Mucosa of rectum (tissue), 2 donors: ENCODE data around the gene CLASP1.
"Not testable (repeated sequence)": the region's sequence is repeated elsewhere in the genome, so short reads cannot be mapped to it uniquely, and the experiment has no call there.

Experiments used
- H3K27ac ChIP-seq, 2 donors: one replicate each; pipeline ENCODE4 v1.7.0; 2013; ENCODE audit warnings: inconsistent platforms in 2 of 2, low read depth in 2 of 2, low read length in 2 of 2
- H3K27me3 ChIP-seq, 2 donors: one replicate each; pipeline ENCODE4 v1.7.0; 2013; ENCODE audit warnings: low read length in 2 of 2; ENCODE audit not compliant: control insufficient read depth in 2 of 2, insufficient read depth in 2 of 2
- H3K36me3 ChIP-seq, 2 donors: one replicate each; pipeline ENCODE4 v1.7.0; 2013; ENCODE audit warnings: low read length in 2 of 2; ENCODE audit not compliant: control insufficient read depth in 2 of 2, insufficient read depth in 2 of 2
- H3K4me1 ChIP-seq, 2 donors: one replicate each; pipeline ENCODE4 v1.7.0; 2013; ENCODE audit warnings: low read length in 2 of 2, mild to moderate bottlenecking in 1 of 2; ENCODE audit not compliant: control insufficient read depth in 2 of 2, insufficient read depth in 2 of 2
- H3K4me3 ChIP-seq, 2 donors: one replicate each; pipeline ENCODE4 v1.7.0; 2013; ENCODE audit warnings: low read length in 2 of 2
- H3K9ac ChIP-seq, 2 donors: one replicate each; pipeline ENCODE4 v1.7.0; 2013; ENCODE audit warnings: low read length in 2 of 2, low read depth in 1 of 2, mild to moderate bottlenecking in 1 of 2
- H3K9me3 ChIP-seq, 2 donors: one replicate each; pipeline ENCODE4 v1.7.0; 2013; ENCODE audit warnings: low read length in 2 of 2; ENCODE audit not compliant: control insufficient read depth in 2 of 2
- donor health status: healthy.
- donor health status: Normal muscosa, but diverticular disease.

CLASP1 gene

DNA sequence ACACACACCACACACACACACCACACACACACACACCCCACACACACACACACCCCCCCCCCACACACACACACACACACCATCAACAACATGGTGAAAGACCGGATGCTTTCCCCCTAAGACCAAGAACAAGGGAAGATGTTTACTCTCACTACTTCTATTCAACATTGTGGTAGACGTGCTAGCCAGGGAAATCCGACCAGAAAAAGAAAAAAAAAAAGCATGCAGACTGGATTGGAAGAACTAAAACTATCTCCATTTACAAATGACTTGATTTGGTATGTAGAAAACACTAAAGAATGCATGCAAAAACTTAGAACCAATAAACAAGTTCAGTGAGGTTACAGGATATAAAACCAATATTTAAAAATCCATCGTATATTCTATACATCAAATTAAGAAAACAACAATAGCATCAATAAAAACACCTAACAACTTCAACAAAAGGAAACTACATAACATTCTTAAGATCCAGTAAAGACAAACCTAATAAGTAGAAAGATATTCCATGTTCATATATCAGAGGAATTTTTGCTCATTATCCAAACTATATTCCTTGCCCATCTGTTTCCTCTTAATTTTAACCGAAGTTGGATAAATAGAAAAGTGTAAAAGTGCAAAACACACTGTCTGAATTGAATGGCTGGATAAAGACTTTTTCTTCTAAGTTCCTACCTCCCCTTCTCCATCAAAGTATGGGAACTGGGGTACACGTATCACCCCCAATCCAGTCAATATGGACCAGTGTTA, 170.1 kb downstream of the CLASP1 start:
- Histone ChIP-seq H3K4me3 (no peak overlapping the region), H3K27me3 (no peaks in the 10 kb centered on the region), H3K4me1 (peaks cover 4 to 7% of the 10 kb centered on the region in 2 donors), H3K27ac (no peak overlapping the region), H3K9ac (no peak overlapping the region), H3K9me3 (no peaks in the 10 kb centered on the region), H3K36me3 (peaks cover 0 to 5% of the 10 kb centered on the region in 2 donors)

GRCh38 chr2:121478358-121478995, 170.8 kb downstream of the CLASP1 start:
- not testable (repeated sequence) for H3K27ac ChIP-seq, H3K36me3 ChIP-seq, H3K9ac ChIP-seq, H3K4me3 ChIP-seq, H3K9me3 ChIP-seq, H3K4me1 ChIP-seq, H3K27me3 ChIP-seq

GRCh38 chr2:121476684-121477083, 172.6 kb downstream of the CLASP1 start:
- Histone ChIP-seq H3K4me1 (peaks cover 4 to 7% of the 10 kb centered on the region in 2 donors), H3K27ac (no peak overlapping the region), H3K9me3 (no peaks in the 10 kb centered on the region), H3K36me3 (no peaks in the 10 kb centered on the region), H3K9ac (no peak overlapping the region), H3K4me3 (no peak overlapping the region), H3K27me3 (no peaks in the 10 kb centered on the region)

GRCh38 chr2:121475811-121476571, 173.3 kb downstream of the CLASP1 start:
- no peak overlapping the region for H3K9ac ChIP-seq
- H3K36me3 ChIP-seq: peaks cover 0 to 2% of the 10 kb centered on the region in 2 donors
- no peaks in the 10 kb centered on the region for H3K27me3 ChIP-seq
- H3K4me1 ChIP-seq: peaks cover 4 to 7% of the 10 kb centered on the region in 2 donors
- H3K4me3 ChIP-seq: no peak overlapping the region
- H3K9me3 ChIP-seq: no peaks in the 10 kb centered on the region
- H3K27ac ChIP-seq: no peak overlapping the region

GRCh38 chr2:121473512-121473911, 175.8 kb downstream of the CLASP1 start:
- Histone ChIP-seq H3K27me3 (no peaks in the 10 kb centered on the region), H3K9me3 (no peaks in the 10 kb centered on the region), H3K4me1 (no peaks in the 10 kb centered on the region), H3K27ac (no peak overlapping the region), H3K9ac (no peak overlapping the region), H3K4me3 (no peak overlapping the region), H3K36me3 (peaks cover 12 to 15% of the 10 kb centered on the region in 2 donors)

DNA sequence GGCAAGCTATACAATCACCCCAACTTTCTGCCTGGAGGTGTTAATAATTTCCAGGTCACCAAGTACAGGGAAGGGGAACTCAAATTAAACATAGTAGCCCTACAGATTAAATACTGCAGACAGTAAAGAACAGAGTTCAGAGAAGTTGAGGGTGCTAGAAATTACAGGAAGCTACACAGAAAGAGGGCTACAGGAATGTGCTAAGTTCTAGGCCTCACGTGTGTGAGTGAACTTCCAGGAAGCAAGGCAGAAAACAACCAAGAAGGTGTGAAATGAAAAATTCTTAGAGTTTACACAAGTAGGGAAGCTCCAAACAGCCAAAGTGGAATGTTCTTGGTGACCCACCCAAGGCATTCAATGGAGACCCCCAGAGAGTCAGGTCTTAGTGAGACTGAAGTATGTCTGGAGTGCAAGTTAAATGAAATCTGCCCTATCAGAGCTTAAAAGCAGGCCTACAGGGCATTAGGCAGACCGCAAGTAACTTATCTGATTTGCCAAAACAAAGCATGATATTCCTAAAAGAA, 176.7 kb downstream of the CLASP1 start:
- H3K4me1 ChIP-seq: no peaks in the 10 kb centered on the region
- H3K27ac ChIP-seq: no peak overlapping the region
- H3K36me3 ChIP-seq: peaks cover 21% of the 10 kb centered on the region in 2 donors
- H3K9me3 ChIP-seq: no peaks in the 10 kb centered on the region
- H3K9ac ChIP-seq: no peak overlapping the region
- H3K27me3 ChIP-seq: no peaks in the 10 kb centered on the region
- H3K4me3 ChIP-seq: no peak overlapping the region

DNA sequence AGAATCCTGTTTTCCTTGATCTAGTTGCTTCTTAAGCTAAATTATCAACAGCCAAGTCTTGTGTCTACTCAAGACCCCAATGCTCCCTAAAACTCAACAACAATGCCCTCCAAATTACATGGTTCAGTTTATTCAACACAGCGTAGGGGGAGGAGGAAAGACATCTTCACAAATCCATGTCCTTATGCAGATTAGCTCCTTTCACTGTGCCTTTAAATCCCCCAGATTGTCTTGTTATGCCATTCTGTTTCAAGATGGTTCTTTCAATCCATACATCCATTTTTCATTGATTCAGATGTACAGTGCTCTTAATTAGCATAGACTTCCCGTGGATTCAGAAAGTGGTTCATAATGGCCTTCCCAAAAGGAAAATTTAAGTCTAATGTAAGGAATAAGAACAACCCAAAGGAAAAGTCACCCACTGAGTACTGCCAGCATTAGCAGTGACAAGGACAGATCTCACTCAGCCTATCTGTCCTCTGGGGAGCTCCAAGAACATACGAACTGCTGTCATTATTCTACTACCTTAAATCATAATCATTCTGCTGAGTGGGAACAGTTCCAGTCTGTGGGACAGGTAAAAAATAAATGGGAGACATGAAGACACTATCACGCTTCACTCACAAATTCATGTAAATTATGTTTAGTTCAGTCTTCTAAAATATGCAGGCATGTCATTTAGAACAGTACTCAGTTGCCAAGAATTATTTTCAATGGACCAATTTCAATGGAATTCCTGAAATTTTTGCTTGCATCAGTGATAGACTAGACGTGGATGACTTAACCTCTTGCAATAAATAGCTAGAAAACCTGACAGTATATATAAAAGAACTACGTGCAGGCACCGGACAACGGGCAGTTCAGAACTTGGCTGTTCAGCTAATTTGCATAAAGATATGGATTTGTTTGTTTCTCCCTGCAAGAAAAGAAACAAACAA, 177.5 kb downstream of the CLASP1 start:
- Histone ChIP-seq H3K27ac (no peak overlapping the region), H3K27me3 (no peaks in the 10 kb centered on the region), H3K4me1 (no peaks in the 10 kb centered on the region), H3K9me3 (no peaks in the 10 kb centered on the region), H3K4me3 (no peak overlapping the region), H3K36me3 (peaks cover 21 to 27% of the 10 kb centered on the region in 2 donors), H3K9ac (no peak overlapping the region)

GRCh38 chr2:121470917-121471316, 178.3 kb downstream of the CLASP1 start:
- Histone ChIP-seq H3K36me3 (peaks cover 21 to 28% of the 10 kb centered on the region in 2 donors), H3K9ac (no peak overlapping the region), H3K27me3 (no peaks in the 10 kb centered on the region), H3K9me3 (no peaks in the 10 kb centered on the region), H3K4me3 (no peak overlapping the region), H3K4me1 (no peaks in the 10 kb centered on the region), H3K27ac (no peak overlapping the region)

DNA sequence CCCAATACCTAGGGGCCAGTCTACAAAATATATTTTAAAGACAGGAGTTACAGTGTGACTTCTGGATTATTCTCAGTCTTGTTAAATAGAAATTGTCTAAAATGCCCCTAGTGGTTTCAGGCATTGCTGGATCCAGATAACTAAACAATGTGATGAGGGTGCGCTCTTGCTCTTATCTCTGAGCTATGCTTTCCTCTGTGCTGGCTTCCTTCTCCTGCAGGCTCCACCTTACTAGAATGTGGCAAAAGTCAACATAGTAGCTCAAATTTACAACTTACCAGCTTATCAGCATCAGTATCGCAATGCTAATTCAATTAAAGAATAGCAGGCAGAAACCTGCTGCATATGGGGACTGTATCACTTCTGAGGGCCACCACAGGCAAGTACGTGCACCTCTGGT, 179.9 kb downstream of the CLASP1 start:
- H3K4me3 ChIP-seq: no peak overlapping the region
- H3K27ac ChIP-seq: no peak overlapping the region
- no peak overlapping the region for H3K9ac ChIP-seq
- H3K4me1 ChIP-seq: no peaks in the 10 kb centered on the region
- peaks cover 21 to 28% of the 10 kb centered on the region in 2 donors for H3K36me3 ChIP-seq
- no peaks in the 10 kb centered on the region for H3K27me3 ChIP-seq
- H3K9me3 ChIP-seq: no peaks in the 10 kb centered on the region
